Stimulated activated CD8-positive, alpha-beta memory T cell treated with anti-CD3 and anti-CD28 coated beads, Interleukin-4, amount 100 ng/mL, for 24 hours (primary cell): ENCODE results near the gene GBP1.
"Not testable (repeated sequence)": the region's sequence is repeated elsewhere in the genome, so short reads cannot be mapped to it uniquely, and the experiment has no call there.

Experiments used
- DNase-seq: peaks from one replicate; pipeline ENCODE4 v3.0.0-alpha.2; 2020; ENCODE audit warnings: low read depth

The GBP1 gene

GRCh38 chr1:89051300-89051954 is 13.6 kb downstream of the GBP1 start:
- DNase-seq = no peak

DNA sequence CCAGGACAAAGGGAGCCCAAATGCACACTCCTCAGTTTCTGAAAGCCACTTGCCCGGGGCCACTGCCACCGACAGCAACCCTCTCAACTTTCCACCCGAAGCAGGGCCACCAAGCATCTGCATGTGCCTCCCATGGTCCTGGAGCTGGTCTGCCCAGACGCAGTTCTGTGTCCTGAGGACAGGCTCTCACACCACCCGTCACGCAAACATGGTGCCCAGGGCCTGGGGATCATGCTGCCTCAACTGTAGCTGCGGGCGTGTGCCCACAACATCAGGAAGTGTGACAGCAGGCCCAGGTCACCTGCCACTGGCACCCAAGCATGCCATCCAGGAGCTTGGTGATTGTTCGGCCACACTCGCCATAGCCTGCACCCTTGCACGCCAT is 14.4 kb downstream of the GBP1 start:
- DNase-seq = no peak

- DNase-seq = not testable (repeated sequence)
Observed at GRCh38 chr1:89049901-89050648, 14.9 kb downstream of the GBP1 start.

DNA sequence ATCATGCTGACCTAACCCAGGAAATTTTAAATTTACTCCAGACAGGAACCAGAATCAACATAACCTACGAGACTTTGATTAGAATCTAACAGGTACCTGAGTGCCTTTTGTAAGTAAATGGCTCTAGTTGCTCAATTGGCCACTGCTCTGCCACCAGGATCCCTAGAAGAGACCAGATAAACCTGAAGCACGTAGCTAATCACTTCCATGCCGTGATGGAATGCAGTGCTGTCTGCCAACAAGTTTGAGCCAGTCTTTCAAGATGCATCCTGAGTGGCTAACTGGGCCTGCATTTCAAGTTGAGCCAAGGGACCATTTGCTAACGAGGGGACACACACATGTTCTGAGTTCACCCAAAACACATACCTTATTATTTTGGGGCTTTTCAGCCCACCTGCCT is 15.8 kb downstream of the GBP1 start:
- not testable (repeated sequence) for DNase-seq

GRCh38 chr1:89047734-89048133 is 17.3 kb downstream of the GBP1 start:
- DNase-seq = no peak

- DNase-seq = not testable (repeated sequence)
Observed at GRCh38 chr1:89046318-89047183, 18.5 kb downstream of the GBP1 start.

DNA sequence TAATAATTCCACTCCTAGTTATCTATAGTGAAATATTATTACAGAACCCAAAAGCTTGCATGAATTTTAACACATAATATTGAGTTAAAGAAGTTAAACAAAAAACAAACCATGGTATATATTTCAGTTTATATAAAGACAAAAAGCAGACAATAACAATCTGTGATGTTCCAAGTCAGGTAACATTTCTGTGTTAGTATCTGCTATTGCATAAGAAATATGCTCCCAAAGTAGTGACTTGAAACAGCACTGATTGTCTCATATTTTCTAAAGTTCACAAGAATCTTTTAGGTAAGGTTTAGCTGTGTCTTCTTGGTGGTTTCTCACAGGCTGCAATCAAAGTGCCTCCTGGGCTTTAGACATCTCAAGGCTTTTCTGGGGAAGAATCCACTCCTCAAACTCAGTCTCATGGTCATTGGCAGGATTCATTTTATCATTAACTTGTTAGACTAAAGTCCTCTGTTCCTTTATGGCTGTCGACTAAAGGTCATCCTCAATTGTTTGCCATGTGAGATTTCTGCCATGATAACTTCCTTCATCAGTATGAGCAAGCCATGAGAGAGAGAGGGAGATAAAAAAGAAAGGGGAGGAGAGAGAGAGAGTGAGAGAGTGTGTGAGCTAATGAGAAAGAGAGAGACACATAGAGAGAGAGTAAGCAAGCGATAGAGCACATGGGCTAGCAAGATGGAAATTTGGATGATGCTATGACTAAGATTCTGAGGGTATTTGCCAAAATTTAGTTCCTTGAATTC is 19.9 kb downstream of the GBP1 start:
- no peak for DNase-seq

DNA sequence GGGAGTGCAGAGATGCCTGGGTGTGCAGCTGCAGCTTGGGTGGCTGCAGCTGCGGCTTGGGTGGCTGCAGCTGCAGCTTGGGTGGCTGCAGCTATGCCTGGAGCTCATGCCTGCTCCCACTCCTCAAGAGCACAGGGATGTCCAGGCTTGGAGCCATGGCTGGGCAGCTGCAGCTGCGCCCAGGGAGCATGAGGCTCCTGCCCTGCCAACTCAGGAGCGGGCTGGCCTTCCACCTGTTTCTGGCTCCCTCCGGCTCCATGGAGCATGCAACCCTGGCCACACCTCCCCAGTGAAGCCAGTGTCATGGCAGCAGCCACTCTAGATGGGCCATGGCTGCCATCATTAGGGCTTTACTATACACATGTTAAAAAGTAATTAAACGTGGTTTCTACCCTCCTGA is 21.1 kb downstream of the GBP1 start:
- DNase-seq = no peak

DNA sequence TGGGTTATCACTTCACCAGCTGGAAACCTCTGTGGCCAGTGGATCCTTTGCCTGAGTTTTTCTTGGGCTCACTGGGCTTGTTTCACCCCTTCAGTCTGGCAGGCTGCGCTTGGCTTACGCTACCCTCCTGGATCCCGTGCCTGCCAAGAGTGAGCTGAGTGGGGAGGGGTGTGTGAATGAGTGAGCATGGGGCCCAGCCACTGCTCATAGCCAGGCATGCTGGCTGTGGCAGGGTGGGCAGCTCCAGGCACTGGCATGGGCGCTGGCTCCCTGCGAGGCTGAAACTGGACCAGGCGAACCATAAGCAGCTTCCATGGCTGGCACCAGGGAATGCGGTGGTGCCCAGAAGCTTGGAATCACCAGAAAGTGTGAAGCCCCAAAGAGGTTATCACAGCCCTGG is 22.5 kb downstream of the GBP1 start:
- DNase-seq = no peak

DNA sequence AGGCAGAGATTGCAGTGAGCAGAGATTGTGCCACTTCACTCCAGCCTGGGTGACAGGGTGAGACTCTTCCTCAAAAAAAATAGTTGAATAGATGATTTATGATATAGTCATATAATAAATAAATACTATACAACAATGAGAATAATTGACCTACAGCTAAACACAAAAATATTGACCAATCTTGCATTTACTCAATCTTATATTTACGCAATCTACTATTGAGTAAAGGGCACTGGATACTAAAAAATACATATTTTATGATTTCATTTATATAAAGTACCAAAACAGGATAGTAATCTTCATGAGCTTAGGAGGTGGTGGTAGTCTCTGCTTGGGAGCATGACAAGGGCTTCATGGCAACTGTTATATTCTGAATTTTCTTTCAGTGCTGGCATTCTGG is 23.3 kb downstream of the GBP1 start:
- no peak for DNase-seq

DNA sequence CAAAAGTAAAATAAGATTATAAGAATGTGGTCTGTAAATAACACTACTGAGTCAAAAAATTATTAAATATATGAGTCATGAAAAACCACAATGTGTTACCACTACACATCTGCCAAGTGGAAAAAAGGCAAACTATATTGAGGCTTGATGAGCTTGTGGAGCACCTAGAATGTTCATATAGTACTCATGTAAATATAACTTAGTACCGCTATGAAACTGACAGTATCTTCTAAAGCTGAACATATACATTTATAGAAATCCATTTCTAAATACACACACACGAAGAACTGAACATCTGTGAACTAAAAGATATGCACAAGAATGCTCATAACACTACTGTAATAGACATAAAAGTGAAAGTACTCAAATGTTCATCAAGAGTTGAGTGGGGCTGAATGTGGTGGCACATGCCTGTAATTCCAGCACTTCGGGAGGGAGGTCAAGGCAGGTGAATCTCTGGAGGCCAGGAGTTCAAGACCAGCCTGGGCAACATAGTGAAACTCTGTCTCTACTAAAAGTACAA is 23.8 kb downstream of the GBP1 start:
- DNase-seq = no peak

DNA sequence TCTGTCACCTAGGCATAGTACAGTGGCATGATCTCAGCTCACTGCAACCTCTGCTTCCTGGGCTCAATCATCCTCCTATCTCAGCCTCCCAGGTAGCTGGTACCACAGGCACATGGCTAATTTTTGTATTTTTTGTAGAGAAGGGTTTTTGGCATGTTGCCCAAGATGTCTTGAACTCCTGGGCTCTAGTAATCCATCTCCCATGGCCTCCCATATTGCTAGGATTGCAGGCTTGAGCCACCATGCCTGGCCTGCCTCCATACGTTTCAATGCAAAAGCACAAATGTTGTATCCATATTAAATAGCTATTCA is 24.7 kb downstream of the GBP1 start:
- DNase-seq = no peak

DNA sequence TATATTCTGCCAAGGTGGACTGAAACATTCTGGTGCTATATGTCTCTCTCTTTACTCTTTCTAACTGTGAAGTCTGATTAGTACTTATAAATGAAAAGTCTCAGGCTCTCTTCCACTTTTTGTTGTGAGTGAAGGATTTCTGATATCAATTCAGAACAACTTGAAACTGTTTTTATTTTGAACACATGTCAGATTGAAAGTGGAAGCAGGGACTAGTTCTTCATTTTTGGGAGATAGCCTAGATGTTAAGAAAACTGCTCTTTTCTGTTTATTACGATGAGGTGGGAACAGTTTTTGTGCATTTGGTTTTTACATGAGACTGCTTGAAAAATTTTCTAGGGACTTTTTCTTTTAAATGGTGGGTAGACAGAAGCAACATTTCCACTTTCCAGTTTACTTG is 27.8 kb downstream of the GBP1 start:
- no peak for DNase-seq

GRCh38 chr1:89035080-89035479 is 29.9 kb downstream of the GBP1 start:
- no peak for DNase-seq

GRCh38 chr1:89034004-89034403 is 31.0 kb downstream of the GBP1 start:
- DNase-seq = not testable (repeated sequence)

- DNase-seq = not testable (repeated sequence)
Observed at GRCh38 chr1:89029051-89029450, 36.0 kb downstream of the GBP1 start.

GRCh38 chr1:89025928-89026327 is 39.1 kb downstream of the GBP1 start:
- no peak for DNase-seq

DNA sequence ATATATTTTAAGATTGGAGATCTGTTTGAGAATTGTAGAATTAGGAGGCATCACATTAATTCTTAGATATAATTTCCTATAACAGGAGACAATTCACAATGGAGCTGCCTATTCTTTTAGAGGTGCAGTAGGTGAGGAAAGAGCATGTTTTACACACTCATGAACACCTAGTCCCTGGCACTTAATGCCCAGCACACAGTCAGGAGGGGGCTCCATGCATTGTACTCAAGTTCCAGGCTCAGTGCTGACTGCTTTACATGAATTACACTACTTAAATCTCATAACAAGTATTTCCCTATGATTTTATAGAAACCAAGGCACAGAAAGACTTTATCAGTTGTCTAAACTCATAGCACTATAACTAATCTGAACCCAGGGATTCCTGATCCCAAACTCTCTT is 42.0 kb downstream of the GBP1 start:
- no peak for DNase-seq

- no peak for DNase-seq
Observed at GRCh38 chr1:89022167-89022959, 42.6 kb downstream of the GBP1 start, which contains the start of gene GBP3. GBP3 (minus strand) TSS chr1:89022866; CDS start chr1:89020721, 2,145 bp downstream.

- DNase-seq = not testable (repeated sequence)
Observed at GRCh38 chr1:89018318-89018717, 46.7 kb downstream of the GBP1 start.

DNA sequence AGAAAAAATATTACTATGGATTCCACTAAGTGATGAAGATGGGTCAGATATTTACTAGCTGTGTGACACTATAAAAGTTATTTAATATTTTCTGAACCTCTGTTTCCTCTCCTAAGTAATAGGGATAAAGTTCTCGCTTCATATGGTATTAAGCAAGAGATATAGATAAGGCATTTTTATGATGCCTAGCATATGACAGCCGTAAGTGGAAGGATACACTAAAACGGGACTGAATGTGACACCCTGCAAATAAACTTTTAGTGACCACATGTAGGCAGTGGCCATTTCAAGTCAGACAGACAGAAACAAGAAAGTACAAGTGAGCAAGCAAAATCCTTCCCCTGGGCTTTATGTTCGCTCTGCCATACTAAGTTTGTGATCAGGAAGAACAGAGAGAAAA is 56.5 kb downstream of the GBP1 start:
- DNase-seq = no peak
